K562 (cell line): ENCODE results near the gene PRLHR. TPM values are rescaled to one million over a fixed set of nuclear protein-coding genes. Genes with fewer than 3 reads are reported as not detected.

Experiments
- ATAC-seq: fragments of 200-7000 bp; cut with Tn5 transposase; 3 replicates; pipeline ENCODE4 v1.9.1; 2020; ENCODE audit warnings: moderate library complexity
- BruUV-seq: library from RNA; stranded (reverse); fragments of 400-500 nt; replicated peaks from 2 replicates; lab custom pipeline; 2021; lab: Mats Ljungman, UMichigan
- CTCF ChIA-PET: fragments of 300-600 bp; formaldehyde crosslinking; extraction: SDS; loops from one replicate; lab custom pipeline; 2021; ENCODE audit warnings: low intra/inter-chr PET ratio; lab: Yijun Ruan, JAX
- POLR2A ChIA-PET: fragments of 300-600, 350-650 bp; sonication (Branson Sonifier 250); formaldehyde crosslinking; extraction: SDS; loops from one replicate; lab custom pipeline; 2021; ENCODE audit warnings: antibody characterized with exemption, inconsistent platforms; lab: Yijun Ruan, JAX
- DNase-seq, 4 experiments: peaks; one replicate each; pipeline versions ENCODE4 v3.0.0 to v3.0.0-alpha.2; 2011 to 2018; ENCODE audit warnings: low spot score in 3 of 4, mixed read lengths in 3 of 4; ENCODE audit errors: extremely low read depth in 1 of 4
- FAIRE-seq: peaks from 2 replicates; lab custom pipeline; 2011; peaks lifted over from hg19 to GRCh38; lab: Jason Lieb, UNC
- H2AFZ ChIP-seq: 2 replicates; pipeline ENCODE4 v1.6.0; 2011; ENCODE audit warnings: low read depth, low read length, control low read depth, inconsistent platforms
- H3K27ac ChIP-seq: fragments of 200-600 bp; 3 replicates; pipeline ENCODE4 v1.8.0; 2011; ENCODE audit warnings: low read depth, mild to moderate bottlenecking, control low read depth, inconsistent platforms, low read length, moderate library complexity, mixed read lengths; ENCODE audit errors: extremely low read depth
- H3K27me3 ChIP-seq, 2 experiments: fragments of 300-600 bp in 1 of 2; 2 replicates in 1 of 2; 3 replicates in 1 of 2; pipeline versions ENCODE4 v1.6.0 to v1.8.0; 2011; ENCODE audit warnings: inconsistent platforms in 2 of 2, low read length in 2 of 2, mild to moderate bottlenecking in 1 of 2, mixed read lengths in 1 of 2, moderate library complexity in 1 of 2; ENCODE audit not compliant: control insufficient read depth in 2 of 2, insufficient read depth in 2 of 2
- H3K36me3 ChIP-seq: fragments of 300-600 bp; 3 replicates; pipeline ENCODE4 v1.8.0; 2011; ENCODE audit warnings: mild to moderate bottlenecking, low read length, inconsistent platforms; ENCODE audit not compliant: control insufficient read depth, insufficient read depth
- H3K4me1 ChIP-seq, 2 experiments: fragments of 200-600 bp in 1 of 2; replicated peaks in 1 of 2; 2 replicates in 1 of 2; 3 replicates in 1 of 2; pipeline versions ENCODE4 v1.5.1 to v1.8.0; 2011; ENCODE audit warnings: inconsistent platforms in 2 of 2, low read length in 2 of 2, mild to moderate bottlenecking in 1 of 2, mixed read lengths in 1 of 2, moderate library complexity in 1 of 2; ENCODE audit not compliant: control insufficient read depth in 2 of 2, insufficient read depth in 2 of 2
- H3K4me2 ChIP-seq: 2 replicates; pipeline ENCODE4 v1.6.1; 2011; ENCODE audit warnings: low read length, control low read depth, inconsistent platforms, mixed read lengths; ENCODE audit not compliant: insufficient read depth
- H3K4me3 ChIP-seq: fragments of 200-600 bp; sonication (generic), shearing (Covaris generic); 2 replicates; pipeline ENCODE4 v1.5.1; 2016; ENCODE audit warnings: control low read depth, inconsistent platforms
- H3K79me2 ChIP-seq: fragments of 200-600 bp; 3 replicates; pipeline ENCODE4 v1.8.0; 2011; ENCODE audit warnings: low read length, inconsistent platforms; ENCODE audit not compliant: control insufficient read depth, insufficient read depth
- H3K9ac ChIP-seq, 2 experiments: 2 replicates each; pipeline versions ENCODE4 v1.6.0 to v1.6.1; 2011; ENCODE audit warnings: low read depth in 2 of 2, low read length in 2 of 2, control low read depth in 1 of 2, inconsistent platforms in 1 of 2, mild to moderate bottlenecking in 1 of 2, mixed read lengths in 1 of 2; ENCODE audit not compliant: insufficient read depth in 1 of 2
- H3K9me1 ChIP-seq: one replicate; pipeline ENCODE4 v1.6.0; 2011; ENCODE audit warnings: inconsistent platforms, mild to moderate bottlenecking, low read length, moderate library complexity; ENCODE audit not compliant: control insufficient read depth, insufficient read depth
- H3K9me3 ChIP-seq: replicated peaks from 2 replicates; pipeline ENCODE4 v1.5.1; 2011; ENCODE audit warnings: low read depth, low read length, inconsistent platforms; ENCODE audit not compliant: control insufficient read depth, insufficient read depth
- H4K20me1 ChIP-seq: replicated peaks from 2 replicates; pipeline ENCODE4 v1.6.1; 2011; ENCODE audit warnings: low read length, inconsistent platforms, mixed read lengths; ENCODE audit not compliant: control insufficient read depth, insufficient read depth
- ARID1B ChIP-seq: fragments of 450-650 bp; IDR thresholded peaks from 2 replicates; pipeline ENCODE4 v1.6.1; 2016; ENCODE audit warnings: antibody characterized with exemption, mild to moderate bottlenecking, inconsistent platforms
- E2F1 ChIP-seq: sonication (generic); formaldehyde crosslinking; IDR thresholded peaks from 2 replicates; pipeline ENCODE4 v1.8.1; 2023; ENCODE audit warnings: mild to moderate bottlenecking, missing genetic modification reagents, moderate library complexity
- GATAD2B ChIP-seq: fragments of 450-650 bp; IDR thresholded peaks from 2 replicates; pipeline ENCODE4 v1.6.1; 2017; ENCODE audit warnings: mild to moderate bottlenecking, borderline replicate concordance
- MGA ChIP-seq: fragments of 450-650 bp; IDR thresholded peaks from 2 replicates; pipeline ENCODE4 v1.6.1; 2016; ENCODE audit warnings: mild to moderate bottlenecking, moderate library complexity
- SAFB ChIP-seq: fragments of 200-400 bp; formaldehyde crosslinking; IDR thresholded peaks from 2 replicates; pipeline ENCODE4 v1.6.1; 2017; ENCODE audit warnings: low read depth, low read length, borderline replicate concordance
- SP2 ChIP-seq: IDR thresholded peaks from 2 replicates; pipeline ENCODE4 v1.6.1; 2011; ENCODE audit warnings: mild to moderate bottlenecking, low read depth, low read length, moderate library complexity; ENCODE audit not compliant: poor library complexity, severe bottlenecking; ENCODE audit errors: extremely low read depth
- ZNF232 ChIP-seq: sonication (generic); formaldehyde crosslinking; IDR thresholded peaks from 2 replicates; pipeline ENCODE4 v1.8.0; 2022; ENCODE audit warnings: mild to moderate bottlenecking, missing genetic modification reagents
- ZNF586 ChIP-seq: fragments of 450-650 bp; formaldehyde crosslinking; conservative IDR thresholded peaks from 2 replicates; pipeline ENCODE4 v1.4.0; 2020; ENCODE audit warnings: mild to moderate bottlenecking, moderate library complexity
- WGBS: fragments of 100-300 bp; shearing (Covaris generic); methylation state at CpG from one replicate; pipeline ENCODE4 v1.1.6; 2016; ENCODE audit warnings: low coverage, mixed read lengths; ENCODE audit not compliant: insufficient coverage; ENCODE audit errors: missing lambda C conversion rate; 5-methylcytosine and 5-hydroxymethylcytosine counted together
- in situ Hi-C: fragments of 300-500 bp; cut with MboI; formaldehyde crosslinking; loops from 4 replicates; pipeline ENCODE4 v1.15.0; 2018; ENCODE audit warnings: inconsistent platforms, mixed read lengths
- intact Hi-C: fragments of 100-400 bp; cut with micrococcal nuclease; formaldehyde crosslinking; loops from 2 replicates; pipeline ENCODE4 v1.14.2; 2022
- polyA plus RNA-seq, 8 experiments: library from polyadenylated mRNA; depleted of rRNA in 4 of 8; stranded (reverse) in 5 of 8; unstranded in 3 of 8; fragments of >200 nt; fragmentation: Nextera tagmentation in 2 of 8; fragmentation: Illumina TruSeq in 1 of 8; extraction: Ambion mirVana in 2 of 8; extraction: Trizol in 1 of 8; gene quantifications; 2 replicates each; pipeline versions ENCODE4 v1.2.1 to v1.2.3, GENCODE V29; 2011 to 2014; ENCODE audit warnings: inconsistent platforms in 1 of 8, missing spikeins in 1 of 8
- total RNA-seq, 7 experiments: library from RNA; depleted of rRNA in 6 of 7; stranded (reverse); fragments of >200 nt in 6 of 7; fragmentation: Illumina TruSeq in 2 of 7; extraction: Trizol in 2 of 7; gene quantifications; 2 replicates each; pipeline versions ENCODE4 v1.2.1 to v1.2.3, GENCODE V29; 2011 to 2021; ENCODE audit warnings: low replicate concordance in 1 of 7

PRLHR gene
- total and polyA plus RNA-seq, 9 of the 15 experiments (the other 6 are each of a cell fraction or from before 2014, with no cell fraction given), result not detected

- Histone ChIP-seq H3K4me2 (no peak overlapping the region), H3K9ac (no peak overlapping the region), H2AFZ (no peak overlapping the region), H3K4me1 (no peaks in the 10 kb centered on the region; a peak in 1 of 5 replicates), H4K20me1 (no peaks in the 10 kb centered on the region), H3K36me3 (no peaks in the 10 kb centered on the region), H3K9me3 (no peaks in the 10 kb centered on the region), H3K79me2 (no peaks in the 10 kb centered on the region), H3K27ac (no peak overlapping the region), H3K27me3 (peaks cover 0 to 9% of the 10 kb centered on the region in 2 experiments; a peak in 3 of 5 replicates), H3K9me1 (no peaks in the 10 kb centered on the region), H3K4me3 (no peak overlapping the region)
- 0% methylated on average over 1 of the region's 1 CpG for WGBS
- FAIRE-seq, result no peak
- ChIA-PET POLR2A (interaction anchor here (0.6 kb wide), 1 partner anchor 287 kb away, joined by 3 read pairs; no protein-coding TSS in a partner anchor), CTCF (no interaction called here)
- intact Hi-C loops, result no loop called here
- no peak for DNase-seq
- BruUV-seq, result no TSS peak
- ATAC-seq, result no peak
- in situ Hi-C loops, result no loop called here
- TF ChIP-seq GATAD2B (no peak), ZNF232 (CRISPR knock-in tag) (no peak), ARID1B (no peak), SAFB (no peak), ZNF586 (CRISPR knock-in tag) (no peak), SP2 (no peak), MGA (no peak), E2F1 (no peak)
Observed at GRCh38 chr10:118562851-118563250, 32.6 kb downstream of the PRLHR start.
